ENCODE data around the gene RETNLB. TPM values are rescaled to one million over a fixed set of nuclear protein-coding genes. Genes with fewer than 3 reads are reported as not detected.

Gene RETNLB
- total and polyA plus RNA-seq, 2 of the 4 experiments (the other 2 are of a cell fraction) = not detected

GRCh38 chr3:108744762-108745161 is 12.4 kb downstream of the RETNLB start:
- dilution Hi-C loops (cut with HindIII; ENCODE audit: low sequenced_read_pairs, unreplicated experiment) (no loop called here), in situ Hi-C loops (cut with MboI; ENCODE audit: low sequenced_read_pairs) (no loop called here), intact Hi-C loops (cut with micrococcal nuclease) (no loop called here)
- ChIA-PET CTCF (no interaction called here), POLR2A (ENCODE audit: unreplicated experiment) (no interaction called here)
- Histone ChIP-seq H2AK5ac (ENCODE audit: low read depth, low read length) (no peak overlapping the region), H3K4me1 (ENCODE audit: control insufficient read depth, insufficient read depth, low read length) (no peaks in the 10 kb centered on the region), H3K4me2 (ENCODE audit: low read depth, low read length) (no peak overlapping the region), H4K5ac (ENCODE audit: low read depth, low read length) (no peak overlapping the region), H3K4me3 (ENCODE audit: insufficient read depth, low read depth, low read length) (no peak overlapping the region), H2BK20ac (ENCODE audit: low read depth, low read length) (no peak overlapping the region), H3K14ac (replicated peaks; ENCODE audit: low read depth, low read length) (no peak overlapping the region), H3K36me3 (ENCODE audit: control insufficient read depth, insufficient read depth, low read length) (no peaks in the 10 kb centered on the region), H3K27ac (ENCODE audit: insufficient read depth, low read length) (no peak overlapping the region), H2AFZ (replicated peaks; ENCODE audit: low read length, poor library complexity) (no peak overlapping the region), H3K4ac (ENCODE audit: low read depth, low read length) (no peak overlapping the region), H2AK9ac (replicated peaks; ENCODE audit: low read depth, low read length, poor library complexity) (no peak overlapping the region), H4K91ac (ENCODE audit: insufficient read depth, low read depth, low read length) (no peak overlapping the region), H4K20me1 (ENCODE audit: insufficient read depth, low read length) (no peaks in the 10 kb centered on the region), H4K8ac (ENCODE audit: low read depth in 2 of 2, low read length in 2 of 2) (no peak overlapping the region), H3K18ac (ENCODE audit: low read depth, low read length) (no peak overlapping the region), H3K79me1 (ENCODE audit: low read depth in 1 of 2, low read length in 2 of 2) (no peaks in the 10 kb centered on the region), H3K27me3 (ENCODE audit: control insufficient read depth, insufficient read depth, low read length) (no peaks in the 10 kb centered on the region), H2BK120ac (ENCODE audit: low read depth, low read length) (no peak overlapping the region), H3K9me3 (ENCODE audit: control insufficient read depth, insufficient read depth, low read length) (no peaks in the 10 kb centered on the region), H2BK5ac (ENCODE audit: low read depth, low read length, poor library complexity, severe bottlenecking) (no peak overlapping the region), H3K23ac (ENCODE audit: low read depth, low read length) (no peak overlapping the region), H3K9ac (ENCODE audit: low read depth, low read length) (no peak overlapping the region), H2BK15ac (ENCODE audit: low read depth, low read length) (no peak overlapping the region), H3K56ac (ENCODE audit: extremely low read depth, insufficient read depth, low read length) (no peak overlapping the region), H3K9me1 (ENCODE audit: insufficient read depth, low read length) (no peaks in the 10 kb centered on the region)
- WGBS, 2 experiments (ENCODE audit: extremely low coverage in 2 of 2, insufficient read length in 1 of 2) = 16% methylated on average over 3 of the region's 5 CpGs; no CpG with 5 or more reads in 1 of the 2 experiments
- TF ChIP-seq POLR2A (IDR thresholded peaks at IDR 0.05; ENCODE audit: low read depth, low read length) = no peak
- TF ChIP-seq MAZ (IDR thresholded peaks at IDR 0.05; ENCODE audit: borderline replicate concordance, low read depth, low read length) = no peak
- TF ChIP-seq CHD1 (IDR thresholded peaks at IDR 0.05; ENCODE audit: low read depth, low read length) = no peak
- TF ChIP-seq CTCF (conservative IDR thresholded peaks at IDR 0.05; ENCODE audit: low read depth, low read length) = no peak
- TF ChIP-seq USF2 (IDR thresholded peaks at IDR 0.05; ENCODE audit: low read depth, low read length) = no peak
- TF ChIP-seq BHLHE40 (IDR thresholded peaks at IDR 0.05; ENCODE audit: low read depth, low read length) = no peak
- no peak for TF ChIP-seq NFE2L2 (IDR thresholded peaks at IDR 0.05; ENCODE audit: low read depth, low read length)
- no peak for TF ChIP-seq CEBPB (IDR thresholded peaks at IDR 0.05; ENCODE audit: low read depth, low read length)
- no peak for TF ChIP-seq RCOR1 (IDR thresholded peaks at IDR 0.05; ENCODE audit: insufficient replicate concordance, low read length)
- no peak for TF ChIP-seq RFX5 (IDR thresholded peaks at IDR 0.05; ENCODE audit: low read depth, low read length)
- no peak for TF ChIP-seq FOS (IDR thresholded peaks at IDR 0.05; ENCODE audit: low read depth, low read length)
- no peak for TF ChIP-seq ELK1 (IDR thresholded peaks at IDR 0.05; ENCODE audit: borderline replicate concordance, low read depth, low read length)
- TF ChIP-seq RAD21 (IDR thresholded peaks at IDR 0.05; ENCODE audit: low read length) = no peak
- TF ChIP-seq MXI1 (IDR thresholded peaks at IDR 0.05; ENCODE audit: borderline replicate concordance, low read depth, low read length) = no peak
- DNase-seq = no peak
- ATAC-seq (ENCODE audit: low read depth) = no peak
- BruUV-seq (replicated peaks) = no TSS peak
